ENCODE data around the gene NDUFAF5.

The NDUFAF5 gene

DNA sequence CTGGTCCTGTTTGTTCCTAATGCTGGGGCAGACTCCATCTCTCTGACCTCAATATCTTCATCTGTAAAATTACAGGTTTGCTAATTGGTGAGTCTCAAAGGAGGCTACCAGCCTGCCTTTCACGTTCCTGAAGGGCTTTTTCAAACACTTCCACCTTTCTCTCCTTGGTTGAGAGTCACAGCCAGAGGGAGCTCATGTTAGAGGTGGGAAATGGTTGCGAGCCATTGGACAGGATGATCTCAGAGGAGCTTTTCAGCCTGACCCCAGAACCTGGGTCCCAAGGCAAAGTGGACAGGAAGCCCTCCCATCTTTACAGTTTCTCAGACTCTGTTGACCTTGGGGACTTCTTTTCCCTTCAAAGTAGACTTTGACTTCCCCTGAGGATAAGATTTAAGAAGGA, 37.6 kb downstream of the NDUFAF5 start:
- H3K27me3 ChIP-seq (ENCODE audit: control insufficient read depth in 1 of 2, insufficient read depth in 2 of 2, low read length in 2 of 2): no peaks in the 10 kb centered on the region
- H3K36me3 ChIP-seq (ENCODE audit: control insufficient read depth in 2 of 2, insufficient read depth in 2 of 2, low read length in 2 of 2): peaks cover 3 to 10% of the 10 kb centered on the region in 2 donors
- H3K4me1 ChIP-seq (ENCODE audit: control insufficient read depth, insufficient read depth, low read length): no peaks in the 10 kb centered on the region
- H3K27ac ChIP-seq (ENCODE audit: low read length): no peak overlapping the region
- H3K9ac ChIP-seq (ENCODE audit: low read length in 2 of 2): no peak overlapping the region
- no peaks in the 10 kb centered on the region for H3K9me3 ChIP-seq (ENCODE audit: control insufficient read depth in 2 of 2, low read length in 2 of 2)
- H3K4me3 ChIP-seq (ENCODE audit: low read length in 2 of 2): no peak overlapping the region

DNA sequence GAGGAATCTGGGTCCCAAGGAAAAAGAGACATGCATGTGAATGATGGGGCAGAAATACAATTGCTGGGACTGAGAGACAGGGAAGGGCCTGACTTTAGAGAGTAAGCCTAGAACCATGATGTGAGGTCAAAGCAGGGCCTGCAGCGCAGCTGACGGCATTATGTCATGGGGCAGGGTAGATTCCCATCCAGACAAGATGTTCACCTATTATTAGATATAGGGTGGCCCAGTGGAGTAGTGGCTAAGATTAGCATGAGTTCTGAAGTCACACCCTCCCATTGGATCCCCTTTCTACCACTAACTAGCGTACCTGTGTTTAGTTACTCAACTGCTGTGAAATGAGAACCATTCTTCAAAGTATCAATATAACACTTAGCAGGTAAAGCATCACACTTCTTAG, 39.6 kb downstream of the NDUFAF5 start:
- H3K36me3 ChIP-seq (ENCODE audit: control insufficient read depth in 2 of 2, insufficient read depth in 2 of 2, low read length in 2 of 2): peaks cover 0 to 4% of the 10 kb centered on the region in 2 donors
- no peak overlapping the region for H3K9ac ChIP-seq (ENCODE audit: low read length in 2 of 2)
- no peaks in the 10 kb centered on the region for H3K4me1 ChIP-seq (ENCODE audit: control insufficient read depth, insufficient read depth, low read length)
- H3K27me3 ChIP-seq (ENCODE audit: control insufficient read depth in 1 of 2, insufficient read depth in 2 of 2, low read length in 2 of 2): no peaks in the 10 kb centered on the region
- H3K4me3 ChIP-seq (ENCODE audit: low read length in 2 of 2): no peak overlapping the region
- H3K9me3 ChIP-seq (ENCODE audit: control insufficient read depth in 2 of 2, low read length in 2 of 2): no peaks in the 10 kb centered on the region
- H3K27ac ChIP-seq (ENCODE audit: low read length): no peak overlapping the region

DNA sequence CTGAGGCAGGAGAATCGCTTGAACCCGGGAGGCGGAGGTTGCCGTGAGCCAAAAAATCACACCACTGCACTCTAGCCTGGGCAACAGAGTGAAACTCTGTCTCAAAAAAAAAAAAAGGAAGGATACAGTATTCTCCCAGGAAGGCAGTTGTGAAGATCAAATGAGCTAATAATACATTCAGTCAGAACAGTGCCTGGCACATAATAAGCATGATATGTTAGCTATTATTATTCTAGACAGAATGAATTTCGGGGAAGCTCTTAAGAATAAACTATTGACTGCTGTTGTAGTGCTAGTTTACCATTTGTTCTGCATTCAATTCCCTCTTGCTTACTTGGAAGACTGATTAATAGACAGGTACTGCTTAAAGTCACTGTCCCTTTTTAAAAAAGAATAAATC, 40.6 kb downstream of the NDUFAF5 start:
- H3K27ac ChIP-seq (ENCODE audit: low read length): no peak overlapping the region
- no peak overlapping the region for H3K4me3 ChIP-seq (ENCODE audit: low read length in 2 of 2)
- H3K9ac ChIP-seq (ENCODE audit: low read length in 2 of 2): no peak overlapping the region
- H3K4me1 ChIP-seq (ENCODE audit: control insufficient read depth, insufficient read depth, low read length): no peaks in the 10 kb centered on the region
- no peaks in the 10 kb centered on the region for H3K9me3 ChIP-seq (ENCODE audit: control insufficient read depth in 2 of 2, low read length in 2 of 2)
- H3K36me3 ChIP-seq (ENCODE audit: control insufficient read depth in 2 of 2, insufficient read depth in 2 of 2, low read length in 2 of 2): peaks cover 0 to 4% of the 10 kb centered on the region in 2 donors
- no peaks in the 10 kb centered on the region for H3K27me3 ChIP-seq (ENCODE audit: control insufficient read depth in 1 of 2, insufficient read depth in 2 of 2, low read length in 2 of 2)

DNA sequence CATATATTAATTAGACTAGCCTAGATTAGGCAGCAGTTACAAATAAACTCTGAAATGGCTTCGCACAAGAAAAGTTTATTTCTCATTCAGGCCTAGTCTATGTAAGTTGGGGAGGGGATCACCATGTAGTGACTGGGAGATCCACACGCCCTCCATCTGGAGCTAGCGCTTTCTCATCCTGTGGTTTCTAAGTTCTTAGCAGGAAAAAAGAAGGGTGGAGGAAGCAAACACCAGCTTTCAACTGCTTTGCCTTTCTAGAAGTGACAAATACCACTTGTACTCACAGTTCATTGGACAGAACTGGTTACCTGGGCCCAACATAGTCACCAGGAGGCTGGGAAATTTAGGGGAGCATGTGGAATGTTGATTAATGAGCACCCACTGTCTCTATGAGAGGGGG, 46.6 kb downstream of the NDUFAF5 start:
- Histone ChIP-seq H3K4me3 (ENCODE audit: low read length in 2 of 2) (no peak overlapping the region), H3K27ac (ENCODE audit: low read length) (no peak overlapping the region), H3K9me3 (ENCODE audit: control insufficient read depth in 2 of 2, low read length in 2 of 2) (no peaks in the 10 kb centered on the region), H3K9ac (ENCODE audit: low read length in 2 of 2) (no peak overlapping the region), H3K27me3 (ENCODE audit: control insufficient read depth in 1 of 2, insufficient read depth in 2 of 2, low read length in 2 of 2) (no peaks in the 10 kb centered on the region), H3K4me1 (ENCODE audit: control insufficient read depth, insufficient read depth, low read length) (no peaks in the 10 kb centered on the region), H3K36me3 (ENCODE audit: control insufficient read depth in 2 of 2, insufficient read depth in 2 of 2, low read length in 2 of 2) (no peaks in the 10 kb centered on the region)

DNA sequence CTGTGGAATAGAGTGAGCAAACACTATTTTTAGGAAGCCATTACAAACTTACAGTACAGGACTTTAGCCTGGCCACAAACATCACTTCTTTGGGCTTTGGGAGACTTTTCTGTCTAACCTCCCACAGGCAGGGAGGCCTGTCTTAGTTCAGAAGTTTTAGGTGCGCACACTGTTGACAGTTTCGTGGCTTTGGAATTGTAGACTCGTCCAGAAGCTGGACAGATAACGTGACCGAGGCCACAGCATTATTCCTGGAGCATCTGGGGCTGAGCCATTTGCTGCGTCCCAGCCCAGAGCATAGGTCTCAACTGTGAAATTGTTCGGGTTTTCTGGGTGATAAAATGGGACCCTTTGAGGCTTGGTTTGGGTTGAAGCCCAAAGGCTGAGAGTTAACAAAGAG, 53.8 kb downstream of the NDUFAF5 start:
- H3K4me3 ChIP-seq (ENCODE audit: low read length in 2 of 2): no peak overlapping the region

DNA sequence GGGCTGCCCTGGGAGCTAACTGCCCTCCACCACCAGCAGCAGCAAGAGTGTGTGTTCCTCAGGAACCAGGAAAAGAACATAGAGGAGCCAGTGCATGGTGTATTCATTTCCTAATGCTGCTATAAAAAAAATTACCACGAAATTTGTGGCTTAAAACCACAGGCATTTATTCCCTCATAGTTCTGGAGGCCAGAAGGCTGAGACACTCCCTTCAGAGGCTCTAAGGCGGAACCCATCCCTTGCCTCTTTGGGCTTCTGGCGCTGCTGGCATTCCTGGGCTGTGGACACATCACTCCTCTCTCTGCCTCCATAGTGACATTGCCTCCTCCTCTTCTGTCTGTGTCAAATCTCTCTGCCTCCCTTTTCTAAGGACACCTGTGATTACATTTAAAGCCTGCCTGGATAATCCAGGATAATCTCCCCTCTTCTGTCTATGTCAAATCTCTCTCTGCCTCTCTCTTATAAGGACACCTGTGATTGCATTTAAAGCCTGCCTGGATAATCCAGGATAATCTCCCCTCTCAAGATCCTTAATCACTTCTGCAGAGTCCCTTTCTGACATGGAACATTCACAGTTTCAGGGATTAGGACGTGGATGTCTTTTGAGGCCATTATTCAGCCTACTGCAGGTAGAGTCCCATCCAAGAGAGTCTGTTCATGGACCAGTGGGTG, 54.7 kb downstream of the NDUFAF5 start:
- no peak overlapping the region for H3K4me3 ChIP-seq (ENCODE audit: low read length in 2 of 2)
- H3K9ac ChIP-seq (ENCODE audit: low read length in 2 of 2): no peak overlapping the region
- H3K9me3 ChIP-seq (ENCODE audit: control insufficient read depth in 2 of 2, low read length in 2 of 2): peaks cover 0 to 2% of the 10 kb centered on the region in 2 donors
- no peak overlapping the region for H3K27ac ChIP-seq (ENCODE audit: low read length)
- peaks cover 7% of the 10 kb centered on the region for H3K4me1 ChIP-seq (ENCODE audit: control insufficient read depth, insufficient read depth, low read length)
- H3K27me3 ChIP-seq (ENCODE audit: control insufficient read depth in 1 of 2, insufficient read depth in 2 of 2, low read length in 2 of 2): no peaks in the 10 kb centered on the region
- no peaks in the 10 kb centered on the region for H3K36me3 ChIP-seq (ENCODE audit: control insufficient read depth in 2 of 2, insufficient read depth in 2 of 2, low read length in 2 of 2)

More for the DNA sequence above, 53.8 kb downstream of the NDUFAF5 start:
- Histone ChIP-seq H3K27me3 (ENCODE audit: control insufficient read depth in 1 of 2, insufficient read depth in 2 of 2, low read length in 2 of 2) (no peaks in the 10 kb centered on the region), H3K27ac (ENCODE audit: low read length) (no peak overlapping the region), H3K9ac (ENCODE audit: low read length in 2 of 2) (no peak overlapping the region), H3K4me1 (ENCODE audit: control insufficient read depth, insufficient read depth, low read length) (peaks cover 2% of the 10 kb centered on the region), H3K36me3 (ENCODE audit: control insufficient read depth in 2 of 2, insufficient read depth in 2 of 2, low read length in 2 of 2) (no peaks in the 10 kb centered on the region), H3K9me3 (ENCODE audit: control insufficient read depth in 2 of 2, low read length in 2 of 2) (peaks cover 0 to 2% of the 10 kb centered on the region in 2 donors)

DNA sequence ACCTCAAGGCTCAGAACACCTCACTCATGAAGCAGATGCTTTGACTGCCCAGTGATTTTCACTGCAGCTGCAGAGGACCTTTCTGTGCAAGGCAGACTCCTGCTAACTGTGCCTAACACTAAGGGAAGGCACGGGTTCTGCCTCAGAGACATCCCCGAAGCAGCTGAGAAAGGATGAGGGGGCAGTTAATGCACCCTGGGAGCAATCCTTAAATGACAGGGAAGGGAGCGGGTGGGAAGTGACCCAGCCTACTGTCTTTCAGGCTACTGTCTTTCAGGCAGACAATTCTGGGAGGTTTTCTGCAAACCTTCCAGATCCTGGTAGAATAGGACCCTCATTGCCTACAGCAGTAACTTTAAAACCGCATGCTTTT, 55.3 kb downstream of the NDUFAF5 start:
- Histone ChIP-seq H3K4me1 (ENCODE audit: control insufficient read depth, insufficient read depth, low read length) (peaks cover 7% of the 10 kb centered on the region), H3K9ac (ENCODE audit: low read length in 2 of 2) (no peak overlapping the region), H3K27me3 (ENCODE audit: control insufficient read depth in 1 of 2, insufficient read depth in 2 of 2, low read length in 2 of 2) (no peaks in the 10 kb centered on the region), H3K9me3 (ENCODE audit: control insufficient read depth in 2 of 2, low read length in 2 of 2) (peaks cover 0 to 2% of the 10 kb centered on the region in 2 donors), H3K4me3 (ENCODE audit: low read length in 2 of 2) (no peak overlapping the region), H3K27ac (ENCODE audit: low read length) (no peak overlapping the region), H3K36me3 (ENCODE audit: control insufficient read depth in 2 of 2, insufficient read depth in 2 of 2, low read length in 2 of 2) (no peaks in the 10 kb centered on the region)

DNA sequence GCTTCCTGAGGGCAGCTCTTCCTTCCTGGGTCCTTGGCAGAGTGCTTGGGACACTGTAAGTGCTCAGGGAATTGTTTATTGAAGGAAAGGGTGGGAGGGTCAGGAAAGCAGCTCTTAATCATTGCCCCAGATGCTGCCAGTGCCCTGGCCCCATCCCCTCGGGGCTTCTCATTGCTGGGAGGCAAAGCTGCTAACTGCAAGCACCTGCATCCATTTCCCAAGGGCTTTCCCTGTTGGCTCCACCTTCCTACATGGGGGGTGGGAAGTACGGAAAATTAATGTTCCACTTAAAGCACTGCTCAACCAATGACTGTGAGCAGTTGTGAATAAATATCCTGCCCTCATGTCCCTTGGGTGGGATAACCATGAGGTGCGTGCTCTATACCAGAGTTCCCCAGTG, 56.4 kb downstream of the NDUFAF5 start:
- Histone ChIP-seq H3K4me1 (ENCODE audit: control insufficient read depth, insufficient read depth, low read length) (peaks cover 7% of the 10 kb centered on the region), H3K27ac (ENCODE audit: low read length) (no peak overlapping the region), H3K4me3 (ENCODE audit: low read length in 2 of 2) (no peak overlapping the region), H3K36me3 (ENCODE audit: control insufficient read depth in 2 of 2, insufficient read depth in 2 of 2, low read length in 2 of 2) (no peaks in the 10 kb centered on the region), H3K27me3 (ENCODE audit: control insufficient read depth in 1 of 2, insufficient read depth in 2 of 2, low read length in 2 of 2) (no peaks in the 10 kb centered on the region), H3K9ac (ENCODE audit: low read length in 2 of 2) (no peak overlapping the region), H3K9me3 (ENCODE audit: control insufficient read depth in 2 of 2, low read length in 2 of 2) (peaks cover 0 to 2% of the 10 kb centered on the region in 2 donors)

DNA sequence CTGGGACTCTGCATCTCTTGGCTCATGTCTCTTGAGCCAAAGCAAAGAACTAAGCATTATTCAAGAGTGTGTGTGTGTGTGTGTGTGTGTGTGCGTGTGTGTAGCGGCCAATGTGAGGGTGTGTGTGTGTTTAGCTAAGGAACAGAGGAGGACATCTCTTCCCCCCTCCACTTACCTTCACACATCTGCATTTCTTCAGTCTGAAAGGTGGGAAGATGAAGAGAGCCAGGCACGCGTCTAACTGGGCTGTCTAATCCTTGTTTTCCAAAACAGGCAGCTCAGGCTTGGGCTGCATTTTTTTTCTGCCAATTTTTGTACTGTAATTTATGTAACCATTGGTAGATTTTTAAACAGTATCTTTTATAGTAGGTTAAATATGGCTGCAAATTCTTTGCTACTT, 59.5 kb downstream of the NDUFAF5 start:
- Histone ChIP-seq H3K9ac (ENCODE audit: low read length in 2 of 2) (no peak overlapping the region), H3K27ac (ENCODE audit: low read length) (no peak overlapping the region), H3K4me3 (ENCODE audit: low read length in 2 of 2) (peak overlapping the region in 1 of 2 donors; percentile 29), H3K9me3 (ENCODE audit: control insufficient read depth in 2 of 2, low read length in 2 of 2) (peaks cover 0 to 2% of the 10 kb centered on the region in 2 donors), H3K4me1 (ENCODE audit: control insufficient read depth, insufficient read depth, low read length) (peaks cover 7% of the 10 kb centered on the region), H3K36me3 (ENCODE audit: control insufficient read depth in 2 of 2, insufficient read depth in 2 of 2, low read length in 2 of 2) (no peaks in the 10 kb centered on the region), H3K27me3 (ENCODE audit: control insufficient read depth in 1 of 2, insufficient read depth in 2 of 2, low read length in 2 of 2) (no peaks in the 10 kb centered on the region)

DNA sequence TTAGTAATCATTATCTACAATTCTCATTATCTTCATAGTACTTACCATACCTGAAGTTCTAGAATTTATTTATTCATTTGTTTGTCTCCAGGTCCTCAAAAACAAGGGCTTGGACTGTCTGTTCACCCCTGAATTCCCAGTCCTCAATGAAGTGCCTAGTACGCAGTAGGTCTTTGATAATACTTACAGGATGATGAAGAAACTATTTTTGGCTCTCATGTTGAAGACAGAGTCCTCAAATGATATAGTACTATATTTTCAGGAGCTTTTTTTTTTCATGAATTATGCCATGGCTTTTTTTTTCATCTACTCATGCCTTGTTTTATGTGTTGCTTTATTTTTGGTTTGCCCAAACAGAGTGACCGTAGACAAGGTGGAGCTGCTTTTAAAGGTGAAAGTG, 66.5 kb downstream of the NDUFAF5 start:
- H3K4me3 ChIP-seq (ENCODE audit: low read length in 2 of 2): no peak overlapping the region
- H3K4me1 ChIP-seq (ENCODE audit: control insufficient read depth, insufficient read depth, low read length): peaks cover 7% of the 10 kb centered on the region
- H3K27ac ChIP-seq (ENCODE audit: low read length): no peak overlapping the region

DNA sequence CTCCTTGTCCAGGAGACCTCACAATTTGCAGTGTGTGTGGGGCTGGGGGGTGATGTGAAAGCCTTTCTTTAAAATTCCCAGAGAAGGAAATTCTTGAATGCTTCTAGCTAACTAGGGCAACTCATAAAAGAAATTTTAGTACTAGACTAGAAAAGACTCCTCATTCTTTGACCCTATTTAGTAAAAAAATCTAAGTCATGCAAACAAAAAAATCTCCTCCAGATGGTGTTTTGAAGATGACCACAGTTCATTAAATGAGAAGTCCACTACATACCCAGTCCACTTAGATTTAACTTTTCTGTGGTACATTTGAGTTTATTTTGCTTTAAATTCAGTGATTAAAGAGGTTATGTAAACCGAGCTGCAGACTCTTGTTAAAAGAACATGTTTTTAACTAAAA, 67.5 kb downstream of the NDUFAF5 start:
- Histone ChIP-seq H3K27me3 (ENCODE audit: control insufficient read depth in 1 of 2, insufficient read depth in 2 of 2, low read length in 2 of 2) (no peaks in the 10 kb centered on the region), H3K27ac (ENCODE audit: low read length) (no peak overlapping the region), H3K36me3 (ENCODE audit: control insufficient read depth in 2 of 2, insufficient read depth in 2 of 2, low read length in 2 of 2) (no peaks in the 10 kb centered on the region)

More for the DNA sequence above, 66.5 kb downstream of the NDUFAF5 start:
- Histone ChIP-seq H3K27me3 (ENCODE audit: control insufficient read depth in 1 of 2, insufficient read depth in 2 of 2, low read length in 2 of 2) (no peaks in the 10 kb centered on the region), H3K9me3 (ENCODE audit: control insufficient read depth in 2 of 2, low read length in 2 of 2) (no peaks in the 10 kb centered on the region), H3K36me3 (ENCODE audit: control insufficient read depth in 2 of 2, insufficient read depth in 2 of 2, low read length in 2 of 2) (no peaks in the 10 kb centered on the region), H3K9ac (ENCODE audit: low read length in 2 of 2) (no peak overlapping the region)

More for the DNA sequence above, 67.5 kb downstream of the NDUFAF5 start:
- Histone ChIP-seq H3K4me1 (ENCODE audit: control insufficient read depth, insufficient read depth, low read length) (peaks cover 9% of the 10 kb centered on the region), H3K9ac (ENCODE audit: low read length in 2 of 2) (no peak overlapping the region), H3K9me3 (ENCODE audit: control insufficient read depth in 2 of 2, low read length in 2 of 2) (no peaks in the 10 kb centered on the region), H3K4me3 (ENCODE audit: low read length in 2 of 2) (no peak overlapping the region)

All from stomach smooth muscle (tissue), 2 donors.